ENCODE measurements around the gene RAB19.
"Not testable (repeated sequence)": the region's sequence is repeated elsewhere in the genome, so short reads cannot be mapped to it uniquely, and the experiment has no call there.

RAB19 gene

GRCh38 chr7:140400381-140400780 is 3.5 kb upstream of the RAB19 start:
- no peak for TF ChIP-seq CTCF (conservative IDR thresholded peaks at IDR 0.05; ENCODE audit: low read depth, low read length)
- DNase-seq (ENCODE audit: low read depth), result no peak
- H3K4me3 ChIP-seq (ENCODE audit: low read length), result no peak overlapping the region

- no peak for TF ChIP-seq CTCF (conservative IDR thresholded peaks at IDR 0.05; ENCODE audit: low read depth, low read length)
- no peak overlapping the region for H3K4me3 ChIP-seq (ENCODE audit: low read length)
- DNase-seq (ENCODE audit: low read depth), result peak; percentile 26
Observed at GRCh38 chr7:140402178-140402835, 1.6 kb upstream of the RAB19 start.

- no peak for DNase-seq (ENCODE audit: low read depth)
- no peak overlapping the region for H3K4me3 ChIP-seq (ENCODE audit: low read length)
- TF ChIP-seq CTCF (conservative IDR thresholded peaks at IDR 0.05; ENCODE audit: low read depth, low read length), result no peak
Observed at GRCh38 chr7:140404565-140405065, 757 bp downstream of the RAB19 start.

DNA sequence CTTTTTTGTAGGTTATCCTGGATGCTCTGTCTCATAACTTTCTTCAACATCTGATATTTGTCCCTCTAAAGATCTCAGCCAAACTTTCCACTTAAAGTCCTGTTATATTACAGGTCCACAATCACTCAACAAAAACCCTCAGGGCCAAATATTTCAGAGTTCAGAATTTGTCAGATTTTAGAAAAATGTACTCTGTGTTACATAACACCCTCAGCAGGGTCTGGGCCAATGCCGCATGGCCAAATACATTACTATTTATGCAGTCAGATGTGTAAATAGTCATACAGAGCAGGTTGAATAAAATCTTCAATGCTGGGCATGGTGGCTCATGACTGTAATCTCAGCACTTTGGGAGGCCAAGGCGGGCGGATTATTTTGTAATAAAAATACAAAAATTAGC is 11.5 kb downstream of the RAB19 start:
- H3K4me3 ChIP-seq (ENCODE audit: low read length), result no peak overlapping the region
- no peak for DNase-seq (ENCODE audit: low read depth)
- TF ChIP-seq CTCF (conservative IDR thresholded peaks at IDR 0.05; ENCODE audit: low read depth, low read length), result no peak

GRCh38 chr7:140415816-140416215 is 12.0 kb downstream of the RAB19 start:
- H3K4me3 ChIP-seq (ENCODE audit: low read length); DNase-seq (ENCODE audit: low read depth): not testable (repeated sequence)

GRCh38 chr7:140416560-140416959 is 12.7 kb downstream of the RAB19 start:
- DNase-seq (ENCODE audit: low read depth), result no peak
- H3K4me3 ChIP-seq (ENCODE audit: low read length), result no peak overlapping the region
- no peak for TF ChIP-seq CTCF (conservative IDR thresholded peaks at IDR 0.05; ENCODE audit: low read depth, low read length)

DNA sequence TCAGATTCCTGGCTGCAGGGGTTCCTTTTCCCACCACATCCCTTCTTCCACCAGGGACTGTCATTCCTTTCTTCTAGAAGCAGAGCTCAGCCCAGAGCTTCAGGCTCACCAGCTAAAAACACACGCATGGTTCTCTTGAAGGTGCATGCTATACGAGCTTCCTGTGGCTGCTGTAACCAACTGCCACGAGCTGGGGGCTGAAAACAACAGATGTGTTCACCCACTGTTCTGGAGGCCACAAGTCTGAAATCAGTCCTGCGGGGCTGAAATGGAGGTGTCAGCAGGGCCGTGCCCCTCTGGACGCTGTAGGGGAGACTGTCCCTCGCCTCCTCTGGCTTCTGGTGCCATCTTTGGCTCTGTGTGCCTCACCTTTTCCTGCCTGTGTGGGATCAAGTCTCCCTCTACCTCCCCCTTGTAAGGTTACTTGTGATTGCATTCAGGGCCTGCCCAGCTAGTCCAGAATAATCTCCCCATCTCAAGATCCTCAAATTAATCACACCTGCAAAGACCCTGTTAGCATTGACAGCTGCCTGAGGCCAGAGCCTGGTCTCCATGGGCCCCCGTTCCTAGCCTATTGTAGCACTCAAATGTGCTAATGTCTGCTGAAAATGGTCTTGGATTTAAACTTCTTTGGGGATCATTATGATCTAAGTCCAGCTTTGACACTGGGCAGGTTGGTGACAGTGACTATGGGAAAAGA is 13.7 kb downstream of the RAB19 start:
- TF ChIP-seq CTCF (conservative IDR thresholded peaks at IDR 0.05; ENCODE audit: low read depth, low read length), result no peak
- no peak for DNase-seq (ENCODE audit: low read depth)
- no peak overlapping the region for H3K4me3 ChIP-seq (ENCODE audit: low read length)

DNA sequence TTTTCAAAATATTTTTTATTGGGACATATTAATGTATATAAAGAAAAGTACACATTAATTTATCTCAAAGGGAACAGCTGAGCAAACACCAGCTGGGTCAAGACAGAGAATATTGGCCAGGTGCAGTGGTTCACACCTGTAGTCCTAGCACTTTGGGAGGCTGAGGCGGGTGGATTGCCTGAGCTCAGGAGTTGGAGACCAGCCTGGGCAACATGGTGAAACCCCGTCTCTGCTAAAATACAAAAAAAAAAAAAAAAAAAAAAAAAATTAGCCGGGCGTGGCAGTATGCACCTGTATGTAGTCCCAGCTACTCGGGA is 14.3 kb downstream of the RAB19 start:
- not testable (repeated sequence) for H3K4me3 ChIP-seq (ENCODE audit: low read length); DNase-seq (ENCODE audit: low read depth)

All from retinal pigment epithelial cell (primary cell).